Measurements from ENCODE around the gene GUCA1A.

Gene GUCA1A

GRCh38 chr6:42173101-42173500, at the start of gene GUCA1A:
Gene GUCA1A, plus strand, starts transcription at chr6:42173364. Its CDS starts 250 bp downstream, at chr6:42173614.
- Histone ChIP-seq H3K36me3 (ENCODE audit: control insufficient read depth, insufficient read depth, low read length) (no peaks in the 10 kb centered on the region), H3K4me1 (ENCODE audit: control insufficient read depth, insufficient read depth, low read length) (peaks cover 6% of the 10 kb centered on the region), H3K27me3 (ENCODE audit: control insufficient read depth, insufficient read depth, low read length) (no peaks in the 10 kb centered on the region), H3K4me3 (ENCODE audit: low read depth, low read length) (no peak within 1 kb of the TSS), H3K9ac (ENCODE audit: low read depth, low read length) (no peak within 1 kb of the TSS), H3K9me3 (ENCODE audit: control insufficient read depth, insufficient read depth, low read length) (no peaks in the 10 kb centered on the region)

DNA sequence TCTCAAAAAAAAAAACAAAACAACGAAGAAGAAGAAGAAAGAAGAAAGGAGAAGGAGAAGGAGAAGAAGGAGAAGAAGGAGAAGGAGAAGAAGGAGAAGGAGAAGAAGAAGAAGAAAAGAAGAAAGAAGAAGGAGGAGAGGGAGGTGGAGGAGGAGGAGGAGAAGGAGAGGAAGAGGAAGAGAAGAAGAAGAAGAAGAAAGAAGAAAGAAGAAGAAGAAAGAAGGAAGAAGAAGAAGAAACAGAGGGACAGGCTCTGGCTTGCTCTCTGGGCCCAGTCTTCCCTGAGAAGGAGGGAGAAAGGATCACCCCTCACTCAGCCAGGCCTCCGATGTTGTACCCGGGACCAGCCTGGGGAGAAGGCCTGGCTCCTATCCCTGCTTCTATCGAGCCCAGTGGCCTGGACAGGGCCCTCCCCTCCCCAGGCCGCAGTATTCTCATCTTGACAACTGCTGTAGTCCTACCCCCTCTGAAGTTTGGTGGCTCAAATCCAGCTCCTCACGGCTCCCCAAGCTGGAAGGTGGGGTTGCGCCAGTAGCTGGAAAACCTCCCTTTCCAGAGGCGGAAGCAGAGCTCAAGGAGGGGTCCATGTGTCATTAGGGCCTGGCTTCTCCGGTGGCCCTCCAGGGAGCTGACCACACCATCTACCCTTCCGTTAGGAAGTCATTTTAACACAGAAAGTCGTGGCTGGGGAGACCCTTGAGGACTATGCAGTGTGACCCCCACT, 49.6 kb upstream of the GUCA1A start:
- Histone ChIP-seq H3K9me3 (ENCODE audit: control insufficient read depth, insufficient read depth, low read length) (no peaks in the 10 kb centered on the region), H3K27me3 (ENCODE audit: control insufficient read depth, insufficient read depth, low read length) (no peaks in the 10 kb centered on the region), H3K4me1 (ENCODE audit: control insufficient read depth, insufficient read depth, low read length) (no peaks in the 10 kb centered on the region), H3K4me3 (ENCODE audit: low read depth, low read length) (no peak overlapping the region), H3K9ac (ENCODE audit: low read depth, low read length) (no peak overlapping the region), H3K36me3 (ENCODE audit: control insufficient read depth, insufficient read depth, low read length) (peaks cover 46% of the 10 kb centered on the region)

GRCh38 chr6:42124223-42124836, 48.8 kb upstream of the GUCA1A start:
- Histone ChIP-seq H3K4me1 (ENCODE audit: control insufficient read depth, insufficient read depth, low read length) (no peaks in the 10 kb centered on the region), H3K9me3 (ENCODE audit: control insufficient read depth, insufficient read depth, low read length) (no peaks in the 10 kb centered on the region), H3K4me3 (ENCODE audit: low read depth, low read length) (no peak overlapping the region), H3K36me3 (ENCODE audit: control insufficient read depth, insufficient read depth, low read length) (peaks cover 51% of the 10 kb centered on the region), H3K27me3 (ENCODE audit: control insufficient read depth, insufficient read depth, low read length) (no peaks in the 10 kb centered on the region), H3K9ac (ENCODE audit: low read depth, low read length) (no peak overlapping the region)

GRCh38 chr6:42125231-42125630, 47.9 kb upstream of the GUCA1A start:
- Histone ChIP-seq H3K36me3 (ENCODE audit: control insufficient read depth, insufficient read depth, low read length) (peaks cover 54% of the 10 kb centered on the region), H3K9me3 (ENCODE audit: control insufficient read depth, insufficient read depth, low read length) (no peaks in the 10 kb centered on the region), H3K4me3 (ENCODE audit: low read depth, low read length) (no peak overlapping the region), H3K27me3 (ENCODE audit: control insufficient read depth, insufficient read depth, low read length) (no peaks in the 10 kb centered on the region), H3K9ac (ENCODE audit: low read depth, low read length) (no peak overlapping the region), H3K4me1 (ENCODE audit: control insufficient read depth, insufficient read depth, low read length) (no peaks in the 10 kb centered on the region)

DNA sequence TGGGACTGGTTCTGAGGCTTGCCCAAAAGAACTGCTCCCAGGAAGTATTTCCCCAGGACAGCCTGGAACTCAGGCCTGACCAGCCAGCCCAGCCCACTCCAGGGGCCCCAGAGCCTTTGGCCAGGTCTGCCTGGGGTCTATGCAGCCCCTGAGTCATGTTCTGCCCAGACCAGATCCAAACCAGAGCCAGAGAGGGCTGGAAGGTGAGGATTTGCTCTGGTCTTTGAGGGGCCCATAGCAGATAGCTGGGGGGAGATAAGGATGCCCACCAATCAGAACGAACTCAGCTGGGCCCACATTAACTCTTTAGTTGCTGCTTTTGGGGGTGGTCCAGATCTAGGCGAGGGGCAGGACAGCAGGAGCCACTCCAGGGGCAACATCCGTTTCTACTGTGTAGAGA, 47.5 kb upstream of the GUCA1A start:
- Histone ChIP-seq H3K9me3 (ENCODE audit: control insufficient read depth, insufficient read depth, low read length) (no peaks in the 10 kb centered on the region), H3K4me3 (ENCODE audit: low read depth, low read length) (no peak overlapping the region), H3K27me3 (ENCODE audit: control insufficient read depth, insufficient read depth, low read length) (no peaks in the 10 kb centered on the region), H3K4me1 (ENCODE audit: control insufficient read depth, insufficient read depth, low read length) (no peaks in the 10 kb centered on the region), H3K36me3 (ENCODE audit: control insufficient read depth, insufficient read depth, low read length) (peaks cover 54% of the 10 kb centered on the region), H3K9ac (ENCODE audit: low read depth, low read length) (no peak overlapping the region)

- peaks cover 47% of the 10 kb centered on the region for H3K36me3 ChIP-seq (ENCODE audit: control insufficient read depth, insufficient read depth, low read length)
- H3K27me3 ChIP-seq (ENCODE audit: control insufficient read depth, insufficient read depth, low read length), result no peaks in the 10 kb centered on the region
- H3K4me1 ChIP-seq (ENCODE audit: control insufficient read depth, insufficient read depth, low read length), result peaks cover 6% of the 10 kb centered on the region
- H3K4me3 ChIP-seq (ENCODE audit: low read depth, low read length), result no peak overlapping the region
- no peaks in the 10 kb centered on the region for H3K9me3 ChIP-seq (ENCODE audit: control insufficient read depth, insufficient read depth, low read length)
- H3K9ac ChIP-seq (ENCODE audit: low read depth, low read length), result no peak overlapping the region
These were observed 44.5 kb upstream of the GUCA1A start for GRCh38 chr6:42128460-42129359.

DNA sequence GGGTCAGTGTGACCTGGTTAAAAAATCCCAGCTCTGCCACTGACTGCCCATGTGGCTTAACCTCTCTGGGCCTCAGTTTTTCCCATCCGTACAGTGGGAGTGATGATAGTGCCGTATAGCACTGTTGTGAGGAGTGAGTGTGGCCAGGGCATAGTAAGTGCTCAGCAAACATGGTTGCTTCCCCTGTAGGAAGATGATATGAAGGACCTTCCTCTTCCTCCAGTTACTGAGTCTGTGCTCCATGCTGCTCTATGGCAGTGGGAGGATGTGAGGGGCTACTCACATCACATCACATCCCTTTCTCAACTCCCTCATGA, 43.8 kb upstream of the GUCA1A start:
- Histone ChIP-seq H3K27me3 (ENCODE audit: control insufficient read depth, insufficient read depth, low read length) (no peaks in the 10 kb centered on the region), H3K9ac (ENCODE audit: low read depth, low read length) (no peak overlapping the region), H3K4me1 (ENCODE audit: control insufficient read depth, insufficient read depth, low read length) (peaks cover 9% of the 10 kb centered on the region), H3K36me3 (ENCODE audit: control insufficient read depth, insufficient read depth, low read length) (peaks cover 43% of the 10 kb centered on the region), H3K9me3 (ENCODE audit: control insufficient read depth, insufficient read depth, low read length) (no peaks in the 10 kb centered on the region), H3K4me3 (ENCODE audit: low read depth, low read length) (no peak overlapping the region)

- no peaks in the 10 kb centered on the region for H3K9me3 ChIP-seq (ENCODE audit: control insufficient read depth, insufficient read depth, low read length)
- H3K36me3 ChIP-seq (ENCODE audit: control insufficient read depth, insufficient read depth, low read length), result peaks cover 34% of the 10 kb centered on the region
- no peak overlapping the region for H3K9ac ChIP-seq (ENCODE audit: low read depth, low read length)
- H3K27me3 ChIP-seq (ENCODE audit: control insufficient read depth, insufficient read depth, low read length), result no peaks in the 10 kb centered on the region
- H3K4me3 ChIP-seq (ENCODE audit: low read depth, low read length), result no peak overlapping the region
- peaks cover 15% of the 10 kb centered on the region for H3K4me1 ChIP-seq (ENCODE audit: control insufficient read depth, insufficient read depth, low read length)
These were observed 41.6 kb upstream of the GUCA1A start for GRCh38 chr6:42131531-42131930.

DNA sequence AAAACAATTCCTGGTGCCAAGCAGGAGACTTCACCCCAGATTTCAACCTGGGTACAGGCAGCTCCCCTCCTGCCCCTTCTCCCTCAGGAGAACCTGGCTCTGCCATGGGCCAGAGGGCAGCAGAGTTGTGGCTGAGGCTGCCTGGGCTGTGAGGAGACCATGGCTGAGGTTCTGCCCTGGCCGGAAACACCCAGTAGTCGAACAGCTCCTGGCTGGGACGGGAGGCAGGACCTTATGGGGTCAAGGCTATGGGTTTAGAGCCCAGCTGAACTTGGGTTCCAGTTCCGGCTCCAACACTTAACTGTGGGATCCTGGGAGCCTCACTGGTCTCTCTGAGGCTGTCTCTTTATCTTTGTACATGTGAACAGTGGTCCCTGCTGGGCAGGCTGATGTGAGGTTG, 39.2 kb upstream of the GUCA1A start:
- H3K9ac ChIP-seq (ENCODE audit: low read depth, low read length), result no peak overlapping the region
- no peaks in the 10 kb centered on the region for H3K9me3 ChIP-seq (ENCODE audit: control insufficient read depth, insufficient read depth, low read length)
- no peaks in the 10 kb centered on the region for H3K27me3 ChIP-seq (ENCODE audit: control insufficient read depth, insufficient read depth, low read length)
- peaks cover 24% of the 10 kb centered on the region for H3K4me1 ChIP-seq (ENCODE audit: control insufficient read depth, insufficient read depth, low read length)
- peaks cover 19% of the 10 kb centered on the region for H3K36me3 ChIP-seq (ENCODE audit: control insufficient read depth, insufficient read depth, low read length)
- H3K4me3 ChIP-seq (ENCODE audit: low read depth, low read length), result no peak overlapping the region

DNA sequence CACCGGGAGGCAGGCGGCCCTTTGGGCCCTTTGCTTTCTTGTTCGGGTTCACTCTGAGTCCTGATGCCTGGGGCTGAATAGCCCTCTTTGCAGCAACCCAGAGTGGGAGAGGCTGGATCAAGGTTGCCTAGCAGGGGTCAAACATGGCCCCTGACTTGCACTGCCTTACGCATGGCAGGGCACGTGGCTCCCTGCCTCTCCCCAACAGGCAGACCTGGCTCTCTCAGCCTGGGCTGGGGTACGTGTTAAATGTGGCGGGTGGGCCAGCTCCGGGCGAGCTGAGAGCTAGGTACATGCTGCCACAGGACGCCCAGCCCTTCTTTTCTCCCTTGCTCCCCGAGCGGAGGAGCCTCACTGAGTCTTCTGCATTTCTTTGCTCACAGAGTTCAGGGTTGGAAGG, 38.0 kb upstream of the GUCA1A start:
- Histone ChIP-seq H3K27me3 (ENCODE audit: control insufficient read depth, insufficient read depth, low read length) (no peaks in the 10 kb centered on the region), H3K9ac (ENCODE audit: low read depth, low read length) (no peak overlapping the region), H3K9me3 (ENCODE audit: control insufficient read depth, insufficient read depth, low read length) (no peaks in the 10 kb centered on the region), H3K36me3 (ENCODE audit: control insufficient read depth, insufficient read depth, low read length) (peaks cover 12% of the 10 kb centered on the region), H3K4me3 (ENCODE audit: low read depth, low read length) (no peak overlapping the region), H3K4me1 (ENCODE audit: control insufficient read depth, insufficient read depth, low read length) (peaks cover 35% of the 10 kb centered on the region)

DNA sequence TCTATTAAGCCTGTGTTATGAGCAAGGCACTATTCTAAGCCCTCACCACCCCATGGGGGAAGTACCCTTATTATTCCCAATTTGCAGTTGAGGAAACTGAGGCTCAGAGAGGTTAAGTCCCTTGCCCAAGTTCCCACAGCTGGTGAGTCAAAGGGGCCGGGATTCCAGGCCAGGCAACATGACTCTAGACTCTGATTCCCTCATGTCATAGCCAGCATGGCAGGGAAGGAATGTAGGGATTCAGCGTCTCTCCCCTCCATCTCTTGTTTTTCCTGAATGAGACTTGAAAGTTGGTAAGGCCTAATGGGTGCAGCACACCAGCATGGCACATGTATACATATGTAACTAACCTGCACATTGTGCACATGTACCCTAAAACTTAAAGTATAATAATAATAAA, 37.4 kb upstream of the GUCA1A start:
- no peaks in the 10 kb centered on the region for H3K9me3 ChIP-seq (ENCODE audit: control insufficient read depth, insufficient read depth, low read length)
- peaks cover 12% of the 10 kb centered on the region for H3K36me3 ChIP-seq (ENCODE audit: control insufficient read depth, insufficient read depth, low read length)

More for the DNA sequence above, 37.4 kb upstream of the GUCA1A start:
- H3K27me3 ChIP-seq (ENCODE audit: control insufficient read depth, insufficient read depth, low read length), result no peaks in the 10 kb centered on the region
- H3K4me3 ChIP-seq (ENCODE audit: low read depth, low read length), result no peak overlapping the region
- no peak overlapping the region for H3K9ac ChIP-seq (ENCODE audit: low read depth, low read length)
- H3K4me1 ChIP-seq (ENCODE audit: control insufficient read depth, insufficient read depth, low read length), result peaks cover 41% of the 10 kb centered on the region

All from iPS-15b (cell line).